Head of caudate nucleus (tissue), 42 donors: ENCODE data around the gene RTP5.

Experiments used
- DNase-seq, 42 donors: peaks; one replicate each; pipeline versions ENCODE4 v3.0.0 to v3.0.0-alpha.2; 2020 to 2021; ENCODE audit warnings: mixed read lengths in 7 of 42
- intact Hi-C: fragments of 100-400 bp; cut with DNase I; formaldehyde crosslinking; loops from one replicate; pipeline ENCODE4 v1.15.0; 2022

The RTP5 gene

DNA sequence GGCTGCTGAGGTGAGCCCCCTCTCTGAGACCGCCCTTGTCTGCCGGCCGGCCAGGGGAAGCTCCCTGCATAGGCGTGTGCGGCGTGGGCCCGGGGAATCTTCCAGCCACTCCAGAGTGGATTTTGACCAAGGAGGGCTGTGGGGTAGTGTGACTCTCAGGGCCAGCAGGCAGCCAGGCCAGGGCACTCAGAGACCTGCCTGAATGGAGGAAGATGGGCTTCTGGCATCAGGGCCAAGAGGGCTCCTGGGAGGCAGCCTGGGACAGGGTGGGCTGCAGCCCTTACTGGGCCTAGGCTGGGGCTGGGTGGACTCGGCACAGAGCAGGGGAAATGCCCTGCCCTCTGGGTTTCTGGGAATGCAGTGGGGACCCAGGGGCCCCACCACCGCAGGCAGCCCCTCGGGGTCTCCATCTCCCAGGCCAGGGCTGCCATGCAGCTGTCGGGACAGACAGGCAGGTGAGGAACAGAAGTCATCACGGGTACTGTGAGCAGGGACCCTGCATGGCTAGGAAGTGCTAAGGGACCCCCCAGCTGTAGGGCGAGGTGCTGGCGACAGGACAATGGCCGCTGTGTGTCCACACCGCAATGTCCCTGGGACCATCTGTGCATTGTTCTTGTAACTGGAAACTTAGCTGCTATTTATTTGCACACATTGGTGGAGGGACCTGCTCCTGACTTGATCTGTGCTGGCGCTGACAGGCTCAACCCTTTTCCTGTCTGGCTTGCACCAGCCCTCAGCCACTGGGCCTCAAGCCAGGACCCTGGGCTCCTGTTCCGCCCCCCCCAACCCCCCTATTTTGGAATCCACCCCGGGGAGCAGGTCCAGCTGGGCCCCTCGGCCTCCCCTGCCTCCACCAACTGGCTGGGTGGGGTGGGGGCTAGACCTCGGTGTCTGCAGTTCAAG lies 14.9 kb upstream of the RTP5 start:
- intact Hi-C loops: no loop called here
- peak in 6 of 42 donors; percentile 12 to 33 (median 27) for DNase-seq

DNA sequence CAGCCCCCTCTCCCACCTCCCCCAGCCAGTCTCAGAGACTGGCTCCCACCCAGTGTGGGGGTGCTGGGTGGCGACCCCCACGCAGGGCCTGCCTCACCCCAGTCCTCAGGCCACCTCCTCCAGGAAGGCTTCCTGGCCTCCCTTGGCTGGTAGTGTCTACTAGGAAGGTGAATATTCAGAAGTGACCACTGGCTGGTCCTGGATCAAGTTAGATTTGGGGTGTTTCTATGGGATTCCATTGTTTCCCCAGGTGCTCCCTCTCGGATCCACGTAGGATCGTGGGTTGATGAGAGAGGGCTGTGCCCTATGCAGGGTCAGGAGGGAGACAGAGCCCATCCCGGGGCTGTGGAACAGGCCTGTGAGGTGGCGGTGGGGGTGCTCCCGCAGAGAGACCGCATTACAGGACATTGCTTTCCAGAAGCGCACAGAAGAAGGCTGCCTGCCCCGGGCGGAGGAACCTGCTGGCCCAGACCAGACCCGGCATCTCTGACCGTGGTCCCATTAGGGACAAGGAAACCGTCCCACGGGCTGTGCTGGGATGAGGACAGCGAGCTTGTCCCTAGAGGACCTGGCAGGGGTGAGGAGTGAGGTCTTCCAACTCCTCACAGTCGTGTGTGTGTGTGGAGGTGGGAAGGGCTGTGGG lies 14.2 kb upstream of the RTP5 start:
- no peak for DNase-seq

DNA sequence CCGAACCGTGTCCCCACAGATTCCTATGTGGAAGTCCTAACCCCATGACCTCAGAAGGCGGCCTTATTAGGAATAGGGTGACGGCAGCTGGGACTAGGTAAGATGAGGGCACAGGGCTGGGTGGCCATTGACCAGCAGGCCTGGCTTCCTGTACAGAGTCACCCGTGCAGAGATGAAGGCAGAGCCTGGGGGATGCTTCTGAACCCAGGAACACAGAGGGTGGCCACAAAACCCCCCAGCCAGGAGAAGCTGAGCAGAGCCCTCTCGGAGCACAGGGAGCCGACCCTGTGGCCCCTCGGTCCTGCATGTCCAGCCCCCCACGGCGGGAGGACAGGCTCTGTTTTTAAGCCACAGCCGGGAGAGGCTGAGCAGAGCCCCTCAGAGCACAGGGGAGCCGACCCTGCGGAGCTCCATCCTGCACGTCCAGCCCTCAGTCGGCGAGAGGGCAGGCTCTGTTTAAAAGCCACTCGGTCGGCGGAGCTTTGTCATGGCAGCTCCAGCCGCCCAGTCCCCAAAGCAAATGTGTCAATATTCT lies 13.6 kb upstream of the RTP5 start:
- intact Hi-C loops: no loop called here
- DNase-seq: no peak

More for the DNA sequence above, 14.2 kb upstream of the RTP5 start:
- intact Hi-C loops: no loop called here

DNA sequence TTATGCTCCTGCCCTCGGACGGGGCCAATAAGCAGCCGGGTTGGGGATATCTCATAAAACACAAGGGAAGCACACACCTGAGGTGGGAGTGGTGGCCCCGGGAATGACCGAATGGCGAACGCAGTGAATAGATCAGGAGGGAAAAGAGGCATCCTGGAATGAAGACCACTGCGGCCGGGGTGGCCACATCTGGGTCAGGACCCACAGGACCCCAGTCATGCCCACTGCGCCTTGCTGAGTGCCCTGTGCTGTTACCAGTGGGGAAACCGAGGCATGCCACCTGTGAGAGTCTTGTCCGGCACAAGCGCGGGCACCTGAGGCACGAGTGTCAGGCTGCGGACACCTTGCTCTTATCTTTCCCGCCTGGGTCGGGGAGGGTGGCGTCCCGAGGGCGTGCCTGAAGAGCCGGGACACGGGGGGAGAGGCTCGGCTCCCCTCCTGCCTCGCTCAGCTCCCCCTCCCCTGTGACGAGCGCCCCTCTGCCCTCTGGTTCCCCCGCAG lies 12.4 kb upstream of the RTP5 start:
- DNase-seq: no peak
- intact Hi-C loops: no loop called here

DNA sequence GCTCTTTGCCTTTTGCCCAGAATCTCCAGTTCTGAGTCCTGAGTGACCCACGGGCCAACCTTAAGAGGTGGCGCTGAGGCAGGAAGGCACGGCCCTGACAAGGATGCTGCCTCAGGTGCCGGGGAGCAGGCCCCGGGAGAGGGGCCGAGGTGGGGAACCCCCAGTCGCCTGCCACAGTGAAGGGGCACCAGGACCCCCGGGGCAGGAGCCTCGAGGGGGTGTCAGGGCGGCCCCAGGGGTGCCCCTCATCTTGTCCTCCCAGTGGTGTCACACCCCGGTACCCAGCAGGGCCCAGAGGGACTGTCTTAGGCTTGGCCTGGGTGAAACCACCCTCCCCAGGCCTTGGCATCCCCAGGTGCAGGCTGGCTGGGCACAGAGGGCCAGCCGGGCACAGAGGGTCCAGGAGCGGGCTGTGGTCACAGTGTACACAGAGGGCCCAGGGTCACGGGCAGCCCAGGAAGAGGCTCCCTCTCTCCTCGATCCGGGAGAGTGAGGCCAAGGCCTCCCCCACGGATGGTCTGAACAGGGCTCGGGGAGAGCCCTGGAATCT lies 11.9 kb upstream of the RTP5 start:
- DNase-seq: peak in 2 of 42 donors; percentile 2 to 4
- intact Hi-C loops: no loop called here

DNA sequence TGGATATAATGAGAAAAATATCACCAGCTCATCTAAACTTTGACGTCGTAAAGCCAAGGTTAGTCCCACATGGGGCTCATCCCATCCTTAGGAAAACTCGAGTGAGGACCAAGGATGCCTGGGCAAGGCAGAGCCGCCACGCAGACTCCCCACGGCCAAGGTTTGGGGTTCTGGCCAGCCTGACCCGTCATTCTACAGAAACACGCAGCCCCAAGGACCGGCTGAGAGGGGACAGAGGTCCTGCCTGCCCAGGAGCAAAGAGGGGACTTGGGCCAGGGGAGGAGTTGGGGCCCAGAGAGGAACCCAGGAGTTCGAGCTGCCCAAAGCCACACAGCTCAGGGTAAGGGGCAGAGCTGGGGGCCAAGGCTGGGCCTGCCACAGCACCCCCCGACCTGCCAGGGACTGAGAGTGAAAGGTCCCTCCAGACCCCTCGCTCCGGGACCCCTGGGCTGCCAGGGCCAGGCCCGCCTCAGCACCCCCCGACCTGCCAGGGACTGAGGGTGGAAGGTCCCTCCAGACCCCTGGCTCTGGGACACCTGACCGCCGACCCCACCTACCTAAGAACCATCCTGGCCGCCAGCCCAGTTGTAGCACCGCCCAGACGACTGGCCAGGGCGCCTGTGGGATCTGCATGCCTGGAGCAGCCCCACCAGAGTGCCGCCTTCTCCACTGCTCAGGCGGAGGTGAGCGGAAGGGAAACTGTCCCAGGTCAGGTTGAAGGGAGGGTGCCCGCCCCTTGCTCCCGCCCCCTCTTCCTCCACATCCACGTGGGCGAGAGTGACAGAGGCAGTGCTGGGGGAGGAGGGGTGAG lies 11.1 kb upstream of the RTP5 start, which contains the start of gene PDCD1:
TSS of gene PDCD1 (minus strand) at position 689 of the 811 bp plus-strand sequence. CDS start at position 633, 56 bp downstream.
- intact Hi-C loops: no loop called here
- peak in 14 of 42 donors; percentile 12 to 71 (median 46) for DNase-seq

DNA sequence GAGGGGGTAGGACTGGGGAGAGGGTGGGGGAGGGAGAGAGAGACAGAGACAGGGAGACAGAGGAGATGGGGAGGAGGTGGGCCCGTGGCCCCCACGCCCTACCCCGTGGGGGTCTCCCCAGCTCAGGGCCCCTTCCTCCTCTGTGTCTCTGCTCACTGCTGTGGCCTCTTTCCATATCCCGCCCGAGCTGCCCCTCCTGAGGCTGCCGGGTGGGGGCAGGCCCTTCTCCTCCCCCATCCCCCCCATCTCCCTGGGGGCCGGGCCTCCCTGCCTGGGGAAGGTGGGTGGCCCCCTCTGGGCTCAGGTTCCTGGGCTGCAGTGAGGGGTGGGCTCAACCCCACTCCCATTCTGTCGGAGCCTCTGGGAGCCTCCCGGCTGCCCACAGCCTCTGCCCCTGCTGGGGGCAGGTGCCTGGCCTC lies 10.5 kb upstream of the RTP5 start:
- intact Hi-C loops: no loop called here
- peak in 2 of 42 donors; percentile 2 to 3 for DNase-seq

DNA sequence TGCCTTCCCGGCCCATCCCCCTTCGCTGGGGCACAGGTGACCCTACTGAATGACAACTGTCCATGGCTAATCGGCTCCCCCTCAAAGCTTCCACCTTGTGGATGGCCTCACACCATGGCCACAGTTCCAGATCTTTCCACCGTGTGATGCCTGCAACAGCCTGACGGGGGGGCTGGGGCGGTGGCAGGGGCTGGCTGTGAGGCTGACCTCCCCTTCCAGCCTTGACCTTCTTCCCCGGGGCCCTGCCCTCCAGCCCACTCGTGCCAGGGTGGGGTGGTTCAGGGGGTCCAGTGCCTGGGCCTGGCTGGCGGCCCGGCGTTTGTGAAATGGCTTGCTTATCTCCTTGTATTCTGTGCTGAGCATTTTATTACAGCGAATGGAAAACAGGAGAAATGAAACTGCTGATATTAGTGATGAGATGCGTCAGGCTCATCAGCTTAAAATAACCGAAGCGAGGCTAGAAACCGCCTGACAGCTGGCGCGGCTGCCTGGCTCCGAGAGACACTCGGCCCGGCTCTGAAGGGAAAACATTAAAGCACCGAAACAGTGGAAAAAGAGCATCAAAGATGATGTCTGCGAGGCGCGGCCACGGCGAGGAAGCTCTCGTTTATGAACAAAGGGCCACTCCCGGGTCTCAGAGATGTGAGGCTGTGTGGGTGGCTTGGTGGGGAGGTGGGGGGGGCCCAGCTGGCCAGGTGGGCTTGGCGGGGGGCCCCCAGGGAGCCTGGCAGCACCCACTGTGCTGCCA lies 9.9 kb upstream of the RTP5 start:
- DNase-seq: peak in 35 of 42 donors; percentile 16 to 80 (median 69)
- intact Hi-C loops: no loop called here

DNA sequence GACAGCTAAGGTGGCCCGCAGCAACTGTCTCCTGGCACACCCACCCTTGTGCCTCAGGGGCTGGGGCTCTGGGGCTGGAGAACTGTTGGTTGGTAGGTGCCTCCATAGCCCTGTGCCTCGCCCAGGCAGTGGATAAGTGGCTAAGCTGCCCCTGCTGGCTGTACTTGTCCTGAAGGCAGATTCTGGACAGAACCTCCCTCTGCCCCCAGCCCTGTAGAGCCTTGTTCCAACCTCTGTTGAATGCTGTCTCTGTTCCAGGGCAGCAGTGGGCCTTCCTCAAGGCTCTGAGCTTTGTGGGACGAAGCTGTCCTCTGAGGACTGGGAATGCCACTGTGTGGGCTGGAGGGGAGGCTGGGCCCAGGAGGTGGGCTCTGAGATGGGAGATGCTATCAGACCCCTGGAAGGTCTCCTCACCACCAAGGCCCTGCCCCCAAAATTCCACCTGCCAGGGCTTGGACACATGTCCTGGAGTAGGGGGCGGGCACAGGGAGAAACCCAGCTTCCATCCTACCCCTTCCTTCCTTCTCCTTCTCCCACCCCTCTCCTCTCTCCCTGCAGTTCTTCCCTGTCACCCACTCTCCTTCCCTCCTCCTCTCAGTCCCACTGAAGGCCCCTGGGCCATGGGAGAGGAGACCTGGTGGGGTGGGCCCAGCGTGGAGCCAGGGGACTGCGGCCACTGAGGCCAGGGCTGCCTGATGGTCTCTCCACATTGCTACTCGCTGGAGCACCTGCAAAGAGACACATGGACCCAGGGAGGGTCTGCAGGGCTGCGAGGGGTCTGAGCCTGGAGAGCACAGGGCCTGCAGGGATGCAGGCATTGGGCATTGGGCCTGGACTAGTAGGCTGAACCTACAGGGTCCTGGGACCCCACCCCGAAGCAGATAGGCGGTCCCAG lies 9.1 kb upstream of the RTP5 start:
- DNase-seq: peak in 4 of 42 donors; percentile 2 to 23 (median 6)

DNA sequence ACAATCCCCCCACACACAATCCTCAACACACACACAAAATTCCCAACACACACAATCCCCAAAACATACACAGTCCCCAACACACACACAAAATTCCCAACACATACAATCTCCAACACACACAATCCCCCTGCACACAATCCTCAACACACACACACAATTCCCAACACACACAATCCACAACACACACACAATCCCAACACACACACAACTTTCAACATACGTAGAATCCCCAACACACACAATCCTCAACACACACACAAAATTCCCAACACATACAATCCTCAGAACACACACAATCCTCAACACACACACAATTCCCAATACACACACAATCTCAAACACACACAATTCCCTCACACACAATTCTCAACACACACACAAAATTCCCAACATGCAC lies 8.3 kb upstream of the RTP5 start:
- intact Hi-C loops: no loop called here
- DNase-seq: no peak

More for the DNA sequence above, 9.1 kb upstream of the RTP5 start:
- intact Hi-C loops: no loop called here

DNA sequence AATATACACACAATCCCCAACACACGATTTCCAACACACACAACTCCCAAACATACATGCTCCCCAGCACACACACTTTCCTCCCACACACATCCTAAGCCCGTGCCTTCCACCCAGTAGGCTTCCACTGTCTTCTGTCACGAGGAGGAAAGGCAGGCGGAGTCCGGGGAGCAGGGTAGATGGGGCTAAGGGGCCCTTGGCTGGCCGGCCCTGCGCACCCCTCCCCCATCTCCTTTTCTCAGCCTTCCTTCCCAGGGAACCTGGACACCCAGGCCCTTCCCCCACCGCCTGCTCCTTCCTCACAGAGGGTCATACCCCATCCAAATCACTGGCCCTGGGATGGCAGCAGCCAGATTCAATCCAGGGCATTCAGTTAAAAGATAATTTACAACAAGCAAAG lies 7.4 kb upstream of the RTP5 start:
- intact Hi-C loops: no loop called here
- DNase-seq: peak in 1 of 42 donors; percentile 0

DNA sequence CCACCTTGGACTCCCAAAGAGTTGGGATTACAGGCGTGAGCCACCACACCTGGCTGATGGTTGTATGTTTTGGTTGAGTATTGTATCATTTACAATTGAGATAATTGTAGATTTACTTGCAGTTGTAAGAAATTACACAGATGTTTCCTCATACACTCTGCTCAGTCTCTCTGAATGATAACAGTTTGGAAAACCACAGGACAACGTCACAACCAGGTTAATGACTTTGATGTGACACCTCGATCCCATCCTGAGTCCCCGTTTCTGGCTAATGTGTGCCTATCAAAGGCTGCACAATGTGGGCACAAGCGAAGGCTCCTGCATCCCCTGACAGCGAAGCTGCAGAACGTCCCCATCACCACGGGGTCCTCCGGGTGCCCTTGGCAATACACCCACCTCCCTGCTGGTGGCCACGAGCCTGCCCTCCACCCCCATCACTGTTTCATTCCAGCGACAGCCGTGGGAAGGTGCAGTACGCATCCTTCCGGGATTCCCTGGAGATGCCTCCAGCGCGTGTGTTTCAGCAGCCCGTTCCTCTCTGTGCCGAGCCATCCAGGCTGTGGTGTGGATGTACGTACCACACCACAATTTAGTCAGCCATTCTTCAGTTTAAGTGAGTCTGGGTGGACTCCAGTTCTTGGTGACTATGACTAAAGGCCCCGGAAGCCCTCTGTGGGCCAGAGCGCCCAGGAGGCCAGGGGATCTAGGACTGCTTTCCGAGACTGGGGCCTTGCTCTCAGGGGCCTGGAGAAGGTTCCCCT lies 6.6 kb upstream of the RTP5 start:
- intact Hi-C loops: no loop called here
- DNase-seq: peak in 2 of 42 donors; percentile 7 to 29

DNA sequence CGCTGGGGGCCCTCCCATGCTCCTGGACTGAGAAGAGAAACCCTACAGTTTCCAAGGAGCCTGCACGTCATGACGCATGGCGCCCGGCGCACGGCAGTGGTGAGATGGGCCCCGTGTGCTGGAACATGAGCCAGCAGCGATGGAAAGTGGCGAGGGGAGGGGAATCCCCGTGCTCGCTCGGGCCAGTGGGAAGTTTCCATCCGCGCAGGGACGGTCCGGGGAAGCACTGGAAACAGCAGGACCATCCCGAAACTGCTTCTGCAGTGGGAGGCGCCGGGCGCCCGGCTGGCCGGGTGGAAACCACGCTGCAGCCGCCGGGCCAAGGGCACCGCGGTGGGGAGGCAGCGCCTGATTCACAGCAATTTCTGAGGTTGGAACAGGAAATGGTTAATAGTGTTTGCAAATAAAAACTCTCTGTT lies 6.0 kb upstream of the RTP5 start:
- intact Hi-C loops: no loop called here
- DNase-seq: no peak

DNA sequence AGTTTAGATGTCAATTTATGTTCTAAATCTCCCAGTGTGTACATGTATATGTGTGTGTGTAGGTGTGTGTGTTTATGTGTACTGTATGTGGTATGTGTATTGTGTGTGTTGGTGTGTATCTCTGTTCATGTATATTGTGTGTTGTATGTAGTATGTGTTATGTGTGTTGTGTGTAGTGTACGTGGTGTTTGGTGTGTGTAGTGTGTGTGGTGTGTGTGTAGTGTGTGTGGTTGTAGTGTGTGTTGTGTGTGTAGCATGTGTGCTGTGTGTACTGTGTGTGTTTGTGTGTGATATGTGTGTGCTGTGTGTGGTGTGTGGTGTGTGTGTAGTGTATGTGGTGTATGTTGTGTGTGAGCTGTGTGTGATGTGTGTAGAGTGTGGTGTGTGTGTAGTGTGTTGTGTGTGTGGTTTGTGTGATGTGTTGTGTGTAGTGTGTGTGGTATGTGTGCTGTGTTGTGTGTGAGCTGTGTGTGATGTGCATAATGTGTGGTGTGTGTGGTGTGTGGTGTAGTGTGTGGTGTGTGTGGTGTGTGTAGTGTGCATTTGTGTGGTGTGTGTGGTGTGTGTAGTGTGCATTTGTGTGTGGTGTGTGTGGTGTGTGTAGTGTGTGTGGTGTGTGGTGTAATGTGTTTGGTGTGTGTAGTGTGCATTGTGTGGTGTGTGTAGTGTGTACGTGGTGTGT lies 5.2 kb upstream of the RTP5 start:
- intact Hi-C loops: no loop called here
- no peak for DNase-seq

DNA sequence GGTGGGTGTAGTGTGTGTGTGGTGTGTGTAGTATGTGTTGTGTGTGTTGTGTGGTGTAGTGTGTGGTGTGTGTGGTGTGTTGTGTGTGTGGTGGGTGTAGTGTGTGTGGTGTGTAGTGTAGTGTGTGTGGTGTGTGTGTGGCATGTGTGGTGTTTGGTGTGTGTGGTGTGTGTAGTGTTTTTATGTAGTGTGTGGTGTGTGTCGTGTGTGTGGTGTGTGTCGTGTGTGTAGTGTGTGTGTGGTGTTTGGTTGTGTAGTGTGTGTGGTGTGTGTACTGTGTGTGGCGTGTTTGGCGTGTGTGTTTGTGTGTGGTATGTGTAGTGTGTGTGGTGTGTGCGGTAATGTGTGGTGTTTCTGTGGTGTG lies 4.7 kb upstream of the RTP5 start:
- DNase-seq: no peak
- intact Hi-C loops: no loop called here
